HL-60 (cell line): ENCODE measurements around the gene SRRM5.
"Not testable (repeated sequence)": the region's sequence is repeated elsewhere in the genome, so short reads cannot be mapped to it uniquely, and the experiment has no call there.

Source experiments
- DNase-seq, 2 experiments: peaks; one replicate each; pipeline ENCODE4 v3.0.0-alpha.2; 2010 to 2020; ENCODE audit warnings: low read depth in 1 of 2, low spot score in 1 of 2
- H3K27ac ChIP-seq: fragments of 250-450 bp; sonication (Bioruptor Pico); replicated peaks from 2 replicates; pipeline ENCODE4 v1.5.1; 2020; ENCODE audit warnings: mild to moderate bottlenecking, moderate library complexity
- H3K27me3 ChIP-seq: fragments of 250-450 bp; sonication (Bioruptor Pico); 2 replicates; pipeline ENCODE4 v1.5.1; 2021; ENCODE audit warnings: mild to moderate bottlenecking, moderate library complexity; ENCODE audit not compliant: insufficient read depth, poor library complexity, severe bottlenecking
- H3K4me3 ChIP-seq: replicated peaks from 2 replicates; pipeline ENCODE4 v1.5.1; 2011; ENCODE audit warnings: mild to moderate bottlenecking, control low read depth, low read length; ENCODE audit not compliant: insufficient read depth
- CTCF ChIP-seq: IDR thresholded peaks from one replicate; pipeline ENCODE4 v1.5.1; 2011; ENCODE audit warnings: low read length, control low read depth, inconsistent platforms; ENCODE audit not compliant: insufficient read depth
- GABPA ChIP-seq: IDR thresholded peaks from 2 replicates; pipeline ENCODE4 v1.6.1; 2012; ENCODE audit warnings: low read depth
- POLR2AphosphoS5 ChIP-seq: IDR thresholded peaks from 2 replicates; pipeline ENCODE4 v1.6.1; 2012; ENCODE audit warnings: low read depth
- REST ChIP-seq: IDR thresholded peaks from 2 replicates; pipeline ENCODE4 v1.6.1; 2012; ENCODE audit warnings: low read depth; ENCODE audit not compliant: insufficient replicate concordance
- SPI1 ChIP-seq: IDR thresholded peaks from 2 replicates; pipeline ENCODE4 v1.6.1; 2012; ENCODE audit warnings: low read depth, mild to moderate bottlenecking, borderline replicate concordance

SRRM5 gene

GRCh38 chr19:43597876-43598275 lies 14.0 kb upstream of the SRRM5 start:
- Histone ChIP-seq H3K27me3 (no peaks in the 10 kb centered on the region), H3K4me3 (peak overlapping the region; percentile 58), H3K27ac (no peak overlapping the region)
- TF ChIP-seq GABPA (no peak), REST (no peak), SPI1 (no peak), POLR2AphosphoS5 (no peak), CTCF (no peak)
- peak in 1 of 2 experiments; percentile 7 for DNase-seq

- no peak for TF ChIP-seq REST
- TF ChIP-seq SPI1, result no peak
- no peak for TF ChIP-seq POLR2AphosphoS5
- no peak for TF ChIP-seq CTCF
- TF ChIP-seq GABPA, result no peak
- Histone ChIP-seq H3K4me3 (no peak overlapping the region), H3K27ac (no peak overlapping the region), H3K27me3 (no peaks in the 10 kb centered on the region)
- no peak for DNase-seq
These were observed 13.2 kb upstream of the SRRM5 start for GRCh38 chr19:43598445-43599240.

DNA sequence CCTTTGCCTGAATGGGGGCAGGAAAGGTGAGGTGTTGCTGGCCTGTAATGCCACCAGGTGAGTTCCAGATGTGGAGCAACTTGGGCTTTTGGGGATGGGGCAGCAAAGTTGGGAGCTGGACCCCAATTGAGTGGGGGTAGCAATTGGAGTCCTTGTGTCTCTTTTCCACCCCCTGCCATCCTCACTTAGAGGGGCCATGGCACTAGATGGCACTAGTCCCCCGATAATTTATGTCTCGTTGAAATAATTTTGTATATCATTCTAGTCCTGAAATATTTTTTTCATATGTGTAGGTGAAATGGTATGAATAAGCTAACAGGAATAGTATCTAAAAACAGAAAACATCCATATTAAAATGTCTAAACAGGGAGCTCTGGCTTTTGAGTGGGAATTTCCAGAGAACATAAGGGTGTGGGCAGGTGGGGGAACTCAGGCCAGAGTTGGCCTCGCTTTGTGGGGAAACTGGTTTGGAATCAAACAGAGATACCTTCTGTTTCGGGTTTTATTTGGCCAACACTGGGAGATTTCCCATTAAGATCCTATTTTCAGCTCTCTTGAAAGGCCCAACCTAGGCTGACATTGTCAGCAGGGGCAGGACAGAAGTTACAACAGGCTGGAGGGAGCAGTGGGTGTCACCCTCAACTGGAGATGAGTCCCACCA lies 12.1 kb upstream of the SRRM5 start:
- no peak overlapping the region for H3K27ac ChIP-seq
- no peaks in the 10 kb centered on the region for H3K27me3 ChIP-seq
- no peak for DNase-seq
- H3K4me3 ChIP-seq, result no peak overlapping the region
- TF ChIP-seq CTCF (no peak), REST (no peak), GABPA (no peak), POLR2AphosphoS5 (no peak), SPI1 (no peak)

GRCh38 chr19:43600326-43600725 lies 11.6 kb upstream of the SRRM5 start:
- not testable (repeated sequence) for H3K27me3 ChIP-seq, H3K27ac ChIP-seq, H3K4me3 ChIP-seq, DNase-seq
